NK-92 treated with Interleukin-12 subunit alpha and Interleukin-12 subunit beta, amount 100 ng/mL, for 24 hours (cell line): ENCODE data around the gene STON2.

Source experiments
- DNase-seq: peaks from one replicate; lab custom pipeline; 2025; lab: John Stamatoyannopoulos, UW

STON2 gene

DNA sequence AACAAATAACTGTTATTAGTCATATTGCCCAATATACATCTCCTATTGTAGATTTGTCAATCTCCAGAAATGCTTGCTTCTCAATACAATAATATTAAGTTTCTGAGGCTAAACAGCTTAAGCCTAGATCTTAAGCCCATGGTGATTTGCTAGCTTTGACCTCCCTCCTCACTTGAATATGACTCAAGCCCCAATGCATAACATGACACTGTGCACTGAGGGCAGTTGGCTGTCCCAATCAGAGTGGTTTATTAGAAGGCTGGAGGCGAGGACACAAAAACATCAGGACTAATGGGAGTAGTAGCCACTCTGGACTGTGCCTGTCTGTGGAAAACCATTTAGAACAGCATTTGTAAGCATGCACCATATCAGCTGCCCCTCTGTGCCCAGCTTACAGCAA lies 98.3 kb downstream of the STON2 start:
- no peak for DNase-seq

DNA sequence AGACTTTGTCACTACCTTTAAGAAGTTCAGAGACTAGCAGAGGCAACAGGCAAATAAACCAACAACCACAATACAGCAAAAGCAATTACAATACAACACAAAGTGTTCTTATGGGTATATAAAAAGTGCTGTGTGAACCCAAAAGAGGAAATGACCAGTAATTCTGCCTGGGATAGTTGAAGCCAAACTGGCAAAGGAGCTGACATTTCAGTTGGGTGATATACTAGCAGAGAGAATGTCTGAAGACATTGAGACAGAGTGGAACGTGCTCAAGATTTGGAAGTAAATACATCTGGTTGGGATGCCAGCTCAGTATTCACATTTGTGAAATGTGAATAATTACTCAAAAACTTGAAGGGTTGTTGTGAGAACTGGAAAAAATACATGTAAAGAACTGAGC lies 98.8 kb downstream of the STON2 start:
- DNase-seq, result no peak

DNA sequence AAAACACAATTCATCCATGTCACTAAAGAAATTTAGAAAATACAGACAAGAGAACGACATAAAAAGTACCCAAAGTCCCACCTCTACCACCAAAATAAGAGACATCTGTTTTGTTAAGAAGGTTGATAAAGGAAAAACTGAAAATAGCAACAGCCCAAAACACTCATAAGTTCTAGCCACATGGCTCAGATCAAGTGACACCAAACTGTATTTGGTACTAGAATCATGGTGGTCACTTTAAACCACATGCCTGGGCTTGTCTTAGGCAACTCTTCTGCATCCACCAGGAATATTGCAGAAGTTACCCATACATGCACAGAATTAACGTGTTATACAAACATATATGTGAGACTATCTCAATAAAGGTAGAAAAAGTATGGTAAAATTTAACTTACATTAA lies 101.2 kb downstream of the STON2 start:
- DNase-seq, result no peak

DNA sequence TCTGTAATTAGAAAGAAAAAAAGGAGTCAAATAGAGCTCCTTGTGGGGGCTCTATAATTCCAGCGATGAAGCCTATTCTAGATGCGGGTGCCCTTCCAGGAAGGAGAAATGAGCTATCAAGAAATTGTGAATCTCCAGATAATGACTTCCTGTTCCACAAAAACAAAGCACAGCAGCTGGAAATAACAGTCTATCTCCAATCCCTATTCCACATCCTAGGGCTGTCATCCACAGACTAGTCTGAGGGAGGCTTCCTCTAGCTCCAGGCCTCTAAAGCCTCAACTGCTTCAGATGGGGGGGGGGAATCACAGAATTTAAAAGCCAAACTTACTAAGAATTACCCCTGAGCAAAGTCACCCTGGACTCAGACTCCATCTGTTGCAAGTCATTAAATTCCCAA lies 102.0 kb downstream of the STON2 start:
- DNase-seq, result no peak

DNA sequence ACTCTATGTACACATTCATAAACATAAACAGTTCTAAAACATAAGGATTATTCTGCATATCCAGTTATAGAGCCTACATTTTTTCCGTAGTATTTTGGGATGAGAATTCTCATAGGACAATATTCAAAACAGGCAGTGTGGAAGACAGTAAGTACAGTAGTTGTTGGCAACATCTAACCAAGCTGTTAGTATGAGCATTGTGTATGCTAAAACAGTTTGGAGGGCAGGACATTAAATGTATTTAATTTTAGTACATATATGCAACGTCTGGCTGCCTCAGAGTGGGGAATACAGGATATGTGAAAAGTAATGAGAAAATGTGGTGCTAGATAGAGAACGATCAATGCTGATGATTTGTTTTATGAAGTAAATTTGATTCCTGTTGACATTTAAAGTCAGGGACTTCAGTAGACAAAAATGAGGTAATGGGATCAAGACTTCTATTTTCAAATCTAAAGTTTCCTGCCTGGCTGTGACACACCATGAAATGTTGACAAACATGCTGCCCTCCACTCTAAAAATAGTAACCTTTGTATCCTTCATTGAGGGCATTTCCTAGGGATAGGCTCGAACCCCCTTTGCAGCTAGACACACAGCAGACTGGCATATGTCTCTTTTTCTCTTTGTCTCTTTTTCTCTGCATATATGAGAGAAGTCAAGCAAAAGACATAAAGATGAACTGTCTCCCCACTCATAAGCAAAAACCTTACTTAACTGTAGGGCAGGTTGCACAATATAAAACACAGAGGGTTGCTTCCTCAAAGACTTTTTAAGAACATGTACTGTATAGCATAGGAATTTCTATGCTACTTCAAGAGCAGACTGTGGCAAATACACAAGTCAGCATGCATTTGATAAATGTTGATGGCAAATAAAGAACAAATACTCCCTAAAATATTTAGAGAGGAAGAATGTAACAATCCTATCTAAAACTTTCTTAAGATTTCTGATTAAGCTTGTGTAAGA lies 103.9 kb downstream of the STON2 start:
- no peak for DNase-seq

DNA sequence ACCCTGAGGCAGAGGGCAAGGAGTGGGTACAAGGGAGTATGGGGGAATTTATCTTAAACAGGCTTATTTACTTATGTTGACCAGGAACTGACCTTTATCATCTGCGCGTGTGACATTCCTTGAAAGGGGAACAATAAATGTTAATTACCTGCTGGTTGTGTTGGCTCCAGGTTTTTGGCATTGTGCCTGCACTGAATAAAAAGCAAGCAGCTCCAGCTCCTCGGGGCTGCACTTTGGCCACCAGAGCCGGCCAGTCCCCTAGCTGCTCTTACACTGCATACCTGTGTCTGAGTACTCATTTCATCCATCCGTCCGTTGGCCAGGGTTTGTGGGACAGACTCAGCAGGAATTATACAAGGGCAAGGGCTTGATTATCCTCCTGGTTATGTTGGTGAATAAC lies 110.6 kb downstream of the STON2 start:
- DNase-seq, result no peak

DNA sequence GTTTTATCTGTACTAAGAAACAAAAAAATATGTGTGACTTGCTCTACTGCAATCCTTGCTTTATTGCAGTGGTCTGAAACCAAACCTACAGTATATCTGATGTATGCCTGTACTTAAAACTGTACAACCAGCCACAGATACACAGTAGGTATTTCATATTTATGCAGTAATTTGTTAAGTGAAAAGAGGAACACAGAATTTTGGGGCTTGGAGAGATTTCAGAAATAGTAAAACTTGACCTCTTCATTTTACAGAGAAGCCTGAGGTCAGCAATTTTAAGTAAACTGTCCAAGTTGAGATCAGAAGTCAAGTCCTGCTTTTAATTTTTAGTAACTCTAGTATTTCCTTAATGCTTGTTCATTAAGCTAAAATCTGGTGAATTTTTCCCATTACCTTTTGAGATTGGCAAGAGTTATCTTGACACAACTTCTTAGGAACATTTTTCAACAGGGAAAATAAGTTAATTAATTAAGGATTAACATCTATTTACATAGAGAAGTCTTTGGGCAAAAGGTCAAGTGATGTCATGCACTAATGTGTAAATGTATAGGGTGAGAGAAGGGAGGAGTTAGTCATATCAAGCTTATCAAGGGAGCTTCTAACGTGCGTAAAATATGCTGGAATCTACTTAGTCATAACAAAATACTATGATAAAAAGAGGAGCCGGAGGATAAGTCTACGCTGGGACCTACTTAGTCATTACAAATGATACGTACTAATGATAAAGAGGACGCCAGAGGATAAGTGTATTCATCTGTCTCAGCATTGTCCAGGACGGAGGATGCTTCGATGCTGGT lies 113.4 kb downstream of the STON2 start:
- no peak for DNase-seq

DNA sequence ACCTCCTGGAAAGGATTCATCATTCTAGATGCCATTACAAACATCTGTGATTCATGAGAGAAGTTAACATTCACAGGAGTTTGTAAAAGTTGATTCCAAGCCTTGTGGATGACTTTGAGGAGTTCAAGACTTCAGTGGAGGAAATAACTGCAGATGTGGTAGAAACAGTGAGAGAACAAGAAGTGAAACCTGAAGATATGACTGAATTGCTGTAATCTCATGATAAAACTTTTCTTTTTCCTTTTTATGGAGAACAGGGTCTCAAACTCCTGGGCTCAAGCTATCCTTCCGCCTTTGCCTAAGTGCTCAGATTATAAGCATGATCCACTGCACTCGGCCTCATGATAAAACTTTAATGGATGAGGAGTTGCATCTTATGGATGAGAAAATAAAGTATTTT lies 114.9 kb downstream of the STON2 start:
- no peak for DNase-seq

DNA sequence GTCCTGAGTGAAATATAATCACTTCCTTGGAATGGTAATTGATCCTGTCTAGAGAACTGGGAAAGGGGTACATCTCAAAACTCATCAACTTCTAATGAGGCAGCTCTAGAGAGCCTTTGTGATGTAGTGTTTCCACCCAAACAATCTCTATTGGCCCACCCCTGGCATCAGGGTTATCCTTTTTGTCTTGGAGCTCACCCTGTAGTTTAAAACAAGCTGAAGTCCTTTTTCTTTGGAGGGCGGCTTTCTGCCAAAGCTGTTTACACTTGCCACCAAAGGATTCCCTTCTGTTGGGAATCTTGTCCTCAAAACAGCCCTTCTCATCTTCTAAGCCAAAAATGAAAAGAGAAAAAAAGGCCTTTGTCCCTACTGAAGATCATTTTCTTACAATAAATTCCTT lies 118.8 kb downstream of the STON2 start:
- DNase-seq, result no peak

DNA sequence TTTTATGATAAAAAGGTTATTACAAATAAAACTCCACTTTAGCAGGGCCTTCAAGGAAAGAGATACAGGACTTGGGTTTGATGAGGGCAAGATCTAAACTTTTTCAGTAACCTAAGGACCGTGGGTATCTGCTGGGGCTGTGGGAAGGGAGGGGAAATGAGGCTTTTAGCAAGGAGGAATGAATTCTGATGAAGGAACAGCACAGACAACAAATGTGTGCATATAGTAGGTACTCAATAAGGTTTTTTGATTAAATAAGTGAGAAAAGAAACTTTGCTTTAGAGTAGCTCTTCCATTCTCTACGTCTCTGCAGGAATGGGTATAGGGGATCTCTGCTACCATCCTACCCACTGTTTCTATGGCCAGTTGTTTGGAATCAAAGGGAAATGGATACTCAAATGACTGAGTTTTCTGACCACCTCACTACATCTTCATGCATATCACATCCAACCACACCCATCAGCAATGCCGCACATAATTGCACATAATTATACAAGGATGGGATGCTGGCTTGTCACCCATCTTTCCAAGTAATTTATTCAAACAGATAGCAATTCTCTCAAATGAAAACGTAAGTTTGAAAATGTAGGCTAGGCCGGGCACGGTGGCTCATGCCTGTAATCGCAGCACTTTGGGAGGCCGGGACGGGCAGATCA lies 119.9 kb downstream of the STON2 start:
- DNase-seq, result no peak

DNA sequence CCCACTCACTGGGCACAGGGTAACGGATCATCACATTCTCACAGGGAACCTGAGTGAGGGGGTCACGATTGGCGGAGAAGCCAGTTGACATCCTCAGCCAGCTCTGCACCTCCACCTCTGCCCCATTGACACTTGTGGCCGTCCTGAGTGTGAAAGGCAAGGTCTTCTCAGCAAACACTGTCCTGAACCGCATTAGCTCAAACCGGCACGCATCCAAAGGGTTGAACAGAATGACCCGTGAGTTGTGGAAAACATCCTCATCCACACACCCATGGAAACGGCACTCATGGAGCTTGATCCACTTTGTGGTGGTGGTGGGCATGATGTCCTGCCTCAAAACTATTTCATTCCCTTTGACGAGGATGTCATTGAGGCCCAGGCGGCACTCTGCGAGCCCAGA lies 123.0 kb downstream of the STON2 start:
- no peak for DNase-seq

DNA sequence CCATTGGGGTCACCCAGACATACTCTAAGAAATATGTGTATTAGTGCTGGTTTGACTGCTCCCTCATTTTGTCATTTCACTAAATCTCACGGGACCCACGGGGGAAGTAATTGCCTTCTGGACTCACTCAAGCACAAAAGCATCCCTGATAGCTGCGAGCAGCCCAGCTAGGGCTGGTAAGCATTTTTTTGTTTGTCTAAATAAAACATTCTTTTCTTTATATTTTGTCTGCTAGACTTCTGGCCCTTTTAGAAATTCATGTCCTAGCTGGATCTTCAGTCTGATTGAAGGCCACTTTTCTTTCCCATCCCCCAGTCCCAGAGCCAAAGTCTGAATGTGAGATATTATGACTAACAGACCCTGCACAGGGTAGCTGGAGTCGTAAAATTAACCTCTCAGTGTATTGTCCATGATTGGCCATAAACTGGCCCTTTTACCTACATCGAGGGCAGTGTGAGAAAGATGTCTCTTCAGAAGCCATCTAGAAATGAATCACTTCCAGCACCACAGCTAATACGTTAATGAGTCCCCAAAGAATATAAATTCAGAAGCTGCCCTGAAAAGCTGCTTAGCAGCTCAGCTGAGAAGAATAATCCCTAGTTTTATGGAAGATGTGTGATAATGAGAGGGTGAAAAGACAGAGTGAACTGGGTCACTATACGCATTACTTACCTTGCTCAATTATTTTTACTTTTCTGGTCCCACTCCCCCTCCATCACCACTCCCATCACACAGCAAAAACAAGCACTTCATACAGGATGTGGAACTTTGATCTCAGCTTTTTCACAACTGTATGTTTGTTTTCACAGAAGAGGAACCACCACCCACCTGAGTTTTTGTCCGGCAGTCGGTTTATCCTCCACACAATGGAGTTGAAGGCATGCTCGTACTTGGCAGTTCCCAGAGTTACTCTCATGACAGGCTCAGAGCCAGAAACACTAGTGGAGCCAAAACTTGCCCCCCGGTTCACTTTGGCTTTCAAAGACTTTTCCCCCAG lies 123.8 kb downstream of the STON2 start:
- no peak for DNase-seq

DNA sequence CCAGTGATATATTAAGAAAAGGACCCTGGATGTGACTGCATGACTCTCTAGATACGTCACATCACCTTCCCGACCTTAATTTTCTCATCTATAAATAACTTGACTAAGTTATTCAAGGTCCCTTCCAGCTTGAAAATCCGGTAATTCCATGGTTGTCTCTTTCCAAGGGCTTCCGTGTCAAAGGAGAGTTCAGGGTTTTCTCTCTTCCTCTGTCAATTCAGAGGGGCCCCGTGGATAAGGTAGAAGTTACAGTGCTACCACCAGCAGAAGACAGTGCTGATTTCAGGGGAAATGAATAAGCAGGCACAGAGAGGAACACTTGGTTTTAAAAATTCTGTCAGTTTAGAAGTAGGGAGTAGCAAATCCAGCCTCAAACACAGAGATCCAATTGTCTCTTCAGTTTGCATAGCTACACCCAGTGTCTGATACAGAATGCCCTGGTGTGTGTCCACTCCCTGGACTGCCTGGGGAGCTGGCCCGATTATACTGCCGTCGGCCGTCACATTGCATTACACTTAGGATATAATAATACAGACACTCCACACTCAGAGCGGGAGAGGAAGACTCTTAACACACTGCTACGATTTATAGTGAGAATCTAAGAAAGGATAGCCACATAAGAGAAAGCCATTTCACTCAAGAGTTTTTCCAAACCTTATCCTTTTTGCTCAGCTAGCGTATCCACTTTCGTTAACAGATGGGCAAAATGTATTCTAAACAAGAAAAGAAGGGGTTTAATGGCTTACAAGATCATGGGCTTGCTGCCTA lies 124.6 kb downstream of the STON2 start:
- no peak for DNase-seq

DNA sequence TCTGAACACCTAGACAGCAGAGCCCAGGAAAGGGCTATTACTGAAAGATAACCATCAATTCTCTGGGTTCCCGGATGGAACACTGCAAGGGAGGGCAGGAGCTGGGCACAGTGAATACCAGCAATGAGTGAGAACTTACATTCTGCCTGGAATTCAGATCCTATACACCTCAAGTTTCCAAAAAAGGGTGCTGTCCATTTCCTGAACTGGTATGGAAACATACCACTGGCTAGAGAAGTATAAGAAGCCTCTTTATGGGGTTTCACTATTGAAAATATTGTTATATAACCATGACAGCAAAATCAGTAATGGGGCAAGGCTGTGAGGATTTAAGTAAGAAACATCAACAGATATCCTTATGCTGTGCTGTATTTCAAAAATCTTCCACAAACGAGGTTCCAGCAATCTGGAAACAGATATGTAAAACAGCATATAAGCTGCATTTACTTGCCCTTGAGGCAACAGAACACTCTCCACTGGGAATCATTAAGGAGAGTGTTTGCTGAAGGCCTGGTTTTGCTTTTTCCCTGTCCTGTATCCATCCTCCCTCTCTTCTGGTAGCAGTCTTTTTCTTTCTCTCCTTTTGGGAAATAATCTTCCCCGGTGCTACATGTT lies 126.1 kb downstream of the STON2 start:
- no peak for DNase-seq

DNA sequence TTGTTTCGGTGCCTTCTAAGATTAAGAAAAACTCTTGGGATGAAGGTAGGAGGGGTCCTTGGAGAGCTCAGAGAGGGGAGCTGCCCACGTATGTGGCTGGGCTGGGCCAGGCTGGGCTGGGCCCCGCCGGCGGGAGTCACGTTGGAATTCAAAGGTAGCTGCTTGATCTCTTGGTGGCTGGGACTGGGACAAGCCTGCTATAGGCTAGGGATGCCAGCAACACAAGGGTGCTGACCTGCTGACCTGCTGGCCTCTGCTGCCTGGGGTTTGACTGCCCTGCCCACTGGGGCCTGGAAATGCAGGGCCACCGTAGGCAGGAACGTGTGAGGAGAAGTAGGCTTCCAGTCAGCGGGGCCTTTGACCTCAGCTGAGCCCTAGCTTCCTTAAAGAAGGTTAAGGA lies 126.6 kb downstream of the STON2 start:
- DNase-seq, result no peak

DNA sequence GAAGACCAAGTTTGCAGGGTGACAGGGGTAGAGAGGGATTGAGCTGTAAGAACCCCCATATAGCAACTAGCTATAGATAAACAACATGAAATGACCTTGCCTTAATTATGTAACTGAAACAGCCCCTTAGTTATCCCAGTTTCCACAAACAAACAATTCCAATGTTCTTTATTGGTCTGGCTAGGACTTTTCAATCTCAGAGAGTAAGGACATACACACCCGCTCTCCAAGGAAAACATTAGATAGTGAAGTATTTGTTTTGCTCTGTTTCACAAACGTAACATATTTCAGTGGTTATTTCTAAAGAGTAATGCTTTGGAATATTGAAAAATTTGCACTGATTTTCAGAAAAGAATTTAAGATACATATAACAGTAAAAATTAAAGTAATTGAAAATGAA lies 127.8 kb downstream of the STON2 start:
- DNase-seq, result no peak

DNA sequence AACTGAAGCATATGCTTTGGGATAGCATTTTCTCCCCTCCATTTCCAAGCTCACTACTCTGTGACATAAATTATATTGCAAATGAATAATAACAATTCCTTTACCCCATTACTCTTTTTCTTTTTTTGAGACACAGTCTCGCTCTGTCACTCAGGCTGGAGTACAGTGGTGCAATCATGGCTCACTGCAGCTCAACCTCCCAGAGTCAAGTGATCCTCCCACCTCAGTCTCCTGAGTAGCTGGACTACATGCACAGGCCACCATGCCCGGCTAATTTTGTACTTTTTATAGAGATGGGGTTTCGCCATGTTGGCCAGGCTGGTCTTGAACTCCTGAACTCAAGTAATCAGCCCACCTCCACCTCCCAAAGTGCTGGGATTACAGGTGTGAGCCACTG lies 130.1 kb downstream of the STON2 start:
- no peak for DNase-seq

DNA sequence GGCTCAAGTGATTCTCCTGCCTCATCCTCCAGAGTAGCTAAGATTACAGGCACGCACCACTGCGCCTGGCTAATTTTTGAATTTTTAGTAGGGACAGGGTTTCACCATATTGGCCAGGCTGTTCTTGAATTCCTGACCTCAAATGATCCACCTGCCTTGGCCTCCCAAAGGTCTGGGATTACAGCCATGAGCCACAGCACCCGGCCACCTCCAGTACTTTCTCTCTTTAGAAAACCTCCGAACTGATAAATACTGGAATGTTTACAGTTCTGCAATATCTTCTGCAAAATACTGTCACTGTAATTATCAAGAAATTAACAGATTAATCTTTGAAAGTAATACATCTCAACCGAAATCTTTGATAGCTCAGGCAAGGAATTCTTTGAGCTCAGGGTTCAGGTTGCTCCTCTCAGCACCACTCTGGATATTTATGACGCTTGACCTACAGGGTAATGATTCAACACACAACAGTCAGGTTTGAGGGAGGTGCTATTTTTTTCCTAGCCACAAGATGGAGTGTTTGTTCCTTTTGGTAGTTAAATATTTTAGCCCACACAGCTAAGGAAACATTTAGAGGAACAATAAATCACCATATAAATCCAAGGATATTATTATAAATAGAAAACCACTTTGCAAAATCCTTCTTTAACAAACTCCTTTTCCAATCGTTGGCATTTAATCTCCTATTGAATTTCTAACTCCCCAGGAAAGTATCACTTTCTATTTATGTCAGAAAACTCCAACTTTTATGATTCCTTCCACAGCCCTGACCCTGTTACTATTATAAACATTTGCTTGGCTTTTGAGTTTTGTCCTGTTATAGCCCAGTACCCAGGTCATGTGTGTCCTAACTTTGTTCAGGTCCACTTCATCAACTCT lies 130.8 kb downstream of the STON2 start:
- no peak for DNase-seq

DNA sequence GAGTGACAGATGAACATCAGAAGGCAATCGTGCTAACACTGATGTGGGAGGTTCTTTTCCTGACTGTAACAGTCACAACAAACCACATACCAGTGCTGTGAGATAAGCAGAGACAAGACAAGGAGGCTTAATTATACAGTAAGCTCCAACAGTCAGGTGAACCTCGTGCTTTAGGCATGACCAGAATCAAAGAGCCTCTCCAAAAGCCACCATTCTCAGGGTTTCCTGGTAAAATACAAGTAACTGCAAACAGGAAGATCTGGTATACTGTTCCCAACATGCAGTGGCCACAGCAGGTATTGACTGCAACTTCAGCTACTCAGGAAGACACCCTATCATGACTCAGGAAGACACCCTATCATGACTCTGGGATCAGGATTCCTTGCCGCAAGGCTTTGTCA lies 132.1 kb downstream of the STON2 start:
- DNase-seq, result no peak
